ENCODE data around the gene NNMT.

Gene NNMT

DNA sequence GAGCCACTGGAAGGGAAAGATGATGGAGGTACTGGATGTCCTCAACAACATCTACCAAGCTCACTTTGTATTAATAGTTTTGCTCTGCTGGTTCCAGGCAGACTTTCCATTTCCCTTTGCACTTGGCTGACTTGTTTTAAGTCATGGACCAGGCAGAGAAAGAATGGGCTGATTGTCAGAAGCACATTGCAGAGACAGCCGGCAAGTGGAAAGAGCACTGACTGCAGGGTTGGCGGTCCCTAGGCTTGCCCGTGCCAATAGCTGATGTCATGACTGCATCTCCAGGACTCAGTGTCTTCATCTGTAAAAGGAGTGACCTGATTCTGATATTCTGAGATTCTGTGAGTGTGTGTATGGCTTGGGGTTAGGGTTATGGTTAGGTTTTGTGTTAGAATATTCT is 20.9 kb upstream of the NNMT start:
- peaks cover 16% of the 10 kb centered on the region for H3K27me3 ChIP-seq (ENCODE audit: control insufficient read depth, insufficient read depth, low read length)
- H3K4me3 ChIP-seq (ENCODE audit: low read depth, low read length) = no peak overlapping the region
- H3K27ac ChIP-seq (ENCODE audit: low read depth, low read length) = no peak overlapping the region
- H3K9me3 ChIP-seq (ENCODE audit: control insufficient read depth, insufficient read depth, low read depth, low read length) = no peaks in the 10 kb centered on the region; the same call in 1 of the 2 replicates
- H3K36me3 ChIP-seq (ENCODE audit: control insufficient read depth, insufficient read depth, low read length) = no peaks in the 10 kb centered on the region
- H3K9ac ChIP-seq (ENCODE audit: low read length) = no peak overlapping the region
- no peaks in the 10 kb centered on the region for H3K4me1 ChIP-seq (ENCODE audit: control insufficient read depth, insufficient read depth, low read length)

DNA sequence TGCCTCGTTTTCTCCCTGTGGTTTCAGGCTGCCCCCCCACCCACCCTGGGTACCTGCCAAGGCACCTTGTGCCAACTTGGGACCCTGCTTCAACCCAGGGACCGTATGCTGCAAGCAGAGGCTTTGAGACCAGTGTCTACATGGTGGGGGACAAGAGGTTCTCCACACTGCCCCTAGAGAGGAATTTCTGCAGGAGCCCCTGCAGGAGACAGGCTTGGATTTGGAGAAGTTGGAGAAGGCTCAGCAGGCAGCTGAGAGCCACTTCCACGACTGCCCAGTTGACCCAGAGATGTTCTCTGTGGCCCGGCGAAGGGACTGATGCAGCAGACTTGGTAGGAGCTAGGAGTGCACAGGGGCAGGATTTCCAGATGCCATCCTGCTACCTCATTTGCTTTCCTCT is 20.1 kb upstream of the NNMT start:
- Histone ChIP-seq H3K4me3 (ENCODE audit: low read depth, low read length) (no peak overlapping the region), H3K27ac (ENCODE audit: low read depth, low read length) (no peak overlapping the region), H3K9me3 (ENCODE audit: control insufficient read depth, insufficient read depth, low read depth, low read length) (no peaks in the 10 kb centered on the region), H3K36me3 (ENCODE audit: control insufficient read depth, insufficient read depth, low read length) (no peaks in the 10 kb centered on the region), H3K9ac (ENCODE audit: low read length) (no peak overlapping the region), H3K4me1 (ENCODE audit: control insufficient read depth, insufficient read depth, low read length) (peaks cover 4% of the 10 kb centered on the region), H3K27me3 (ENCODE audit: control insufficient read depth, insufficient read depth, low read length) (peaks cover 16% of the 10 kb centered on the region)

DNA sequence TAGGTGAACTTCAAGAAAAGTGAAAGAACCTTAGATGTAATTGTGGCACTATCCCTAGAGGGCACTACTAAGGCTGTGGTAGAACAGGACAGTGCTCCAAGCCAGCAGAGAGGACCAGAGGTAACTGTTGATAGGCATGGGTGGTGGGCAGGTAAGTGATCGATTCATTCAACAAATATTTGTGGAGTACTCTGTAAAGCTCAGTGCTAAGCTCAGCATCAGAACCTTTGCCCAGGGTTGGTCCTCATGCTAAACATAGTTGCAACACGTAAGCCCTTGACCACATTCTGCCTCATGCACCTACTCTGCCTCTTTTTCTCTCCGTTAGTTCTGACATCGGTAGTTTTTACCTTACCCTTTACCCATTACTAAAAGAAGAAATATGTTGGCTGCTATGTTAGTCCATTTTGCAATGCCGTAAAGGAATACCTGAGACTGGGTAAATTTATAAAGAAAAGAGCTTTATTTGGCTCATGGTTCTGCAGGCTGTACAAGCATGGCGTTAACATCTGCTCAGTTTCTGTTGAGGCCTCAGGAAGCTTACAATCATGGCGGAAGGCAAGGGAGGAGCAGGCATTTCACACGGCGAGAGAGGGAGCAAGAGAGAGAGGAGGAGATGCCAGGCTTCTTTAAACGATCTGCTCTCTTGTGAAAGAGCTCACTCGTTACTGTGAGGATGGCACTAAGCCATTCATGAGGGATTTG is 18.4 kb upstream of the NNMT start:
- Histone ChIP-seq H3K4me1 (ENCODE audit: control insufficient read depth, insufficient read depth, low read length) (peaks cover 6% of the 10 kb centered on the region), H3K9me3 (ENCODE audit: control insufficient read depth, insufficient read depth, low read depth, low read length) (no peaks in the 10 kb centered on the region), H3K9ac (ENCODE audit: low read length) (no peak overlapping the region), H3K27me3 (ENCODE audit: control insufficient read depth, insufficient read depth, low read length) (peaks cover 16% of the 10 kb centered on the region), H3K36me3 (ENCODE audit: control insufficient read depth, insufficient read depth, low read length) (no peaks in the 10 kb centered on the region), H3K27ac (ENCODE audit: low read depth, low read length) (no peak overlapping the region), H3K4me3 (ENCODE audit: low read depth, low read length) (no peak overlapping the region)

- peaks cover 6% of the 10 kb centered on the region for H3K4me1 ChIP-seq (ENCODE audit: control insufficient read depth, insufficient read depth, low read length)
- H3K4me3 ChIP-seq (ENCODE audit: low read depth, low read length) = no peak overlapping the region
- H3K27ac ChIP-seq (ENCODE audit: low read depth, low read length) = no peak overlapping the region
- H3K9me3 ChIP-seq (ENCODE audit: control insufficient read depth, insufficient read depth, low read depth, low read length) = no peaks in the 10 kb centered on the region
- H3K36me3 ChIP-seq (ENCODE audit: control insufficient read depth, insufficient read depth, low read length) = no peaks in the 10 kb centered on the region
- peaks cover 16% of the 10 kb centered on the region for H3K27me3 ChIP-seq (ENCODE audit: control insufficient read depth, insufficient read depth, low read length)
- no peak overlapping the region for H3K9ac ChIP-seq (ENCODE audit: low read length)
Observed at GRCh38 chr11:114278342-114279065, 17.7 kb upstream of the NNMT start.

GRCh38 chr11:114279792-114280546 is 16.2 kb upstream of the NNMT start:
- Histone ChIP-seq H3K4me1 (ENCODE audit: control insufficient read depth, insufficient read depth, low read length) (peaks cover 7% of the 10 kb centered on the region), H3K9ac (ENCODE audit: low read length) (no peak overlapping the region), H3K9me3 (ENCODE audit: control insufficient read depth, insufficient read depth, low read depth, low read length) (no peaks in the 10 kb centered on the region), H3K27me3 (ENCODE audit: control insufficient read depth, insufficient read depth, low read length) (peaks cover 8% of the 10 kb centered on the region; the same call in 1 of the 2 replicates), H3K4me3 (ENCODE audit: low read depth, low read length) (no peak overlapping the region), H3K27ac (ENCODE audit: low read depth, low read length) (no peak overlapping the region), H3K36me3 (ENCODE audit: control insufficient read depth, insufficient read depth, low read length) (no peaks in the 10 kb centered on the region)

DNA sequence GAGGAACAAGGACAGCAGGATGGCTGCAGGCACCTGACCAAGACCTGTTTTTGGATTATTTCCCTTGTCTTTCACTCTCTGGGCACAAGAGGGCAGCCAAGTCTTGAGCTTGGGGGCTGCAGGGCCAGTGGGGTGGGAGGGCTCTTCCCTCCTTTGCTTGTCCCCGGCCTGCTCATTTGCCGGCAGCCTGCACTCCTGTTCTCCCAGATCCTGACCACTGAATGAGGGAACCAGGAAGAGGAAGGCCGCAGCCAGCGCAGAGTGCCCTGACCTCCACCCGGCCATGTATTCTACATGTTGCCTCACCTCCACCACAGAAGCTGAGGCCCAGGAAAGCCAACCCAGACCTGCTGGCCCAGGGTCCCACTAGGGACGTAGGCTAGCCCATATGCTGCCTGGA is 15.5 kb upstream of the NNMT start:
- H3K9me3 ChIP-seq (ENCODE audit: control insufficient read depth, insufficient read depth, low read depth, low read length) = no peaks in the 10 kb centered on the region
- no peak overlapping the region for H3K4me3 ChIP-seq (ENCODE audit: low read depth, low read length)
- no peak overlapping the region for H3K9ac ChIP-seq (ENCODE audit: low read length)
- H3K27me3 ChIP-seq (ENCODE audit: control insufficient read depth, insufficient read depth, low read length) = peaks cover under 1% of the 10 kb centered on the region; the same call in 1 of the 2 replicates
- peaks cover 14% of the 10 kb centered on the region for H3K4me1 ChIP-seq (ENCODE audit: control insufficient read depth, insufficient read depth, low read length)
- no peaks in the 10 kb centered on the region for H3K36me3 ChIP-seq (ENCODE audit: control insufficient read depth, insufficient read depth, low read length)
- H3K27ac ChIP-seq (ENCODE audit: low read depth, low read length) = no peak overlapping the region

GRCh38 chr11:114281388-114281956 is 14.7 kb upstream of the NNMT start:
- no peaks in the 10 kb centered on the region for H3K27me3 ChIP-seq (ENCODE audit: control insufficient read depth, insufficient read depth, low read length)
- no peaks in the 10 kb centered on the region for H3K9me3 ChIP-seq (ENCODE audit: control insufficient read depth, insufficient read depth, low read depth, low read length)
- no peak overlapping the region for H3K27ac ChIP-seq (ENCODE audit: low read depth, low read length)
- no peak overlapping the region for H3K4me3 ChIP-seq (ENCODE audit: low read depth, low read length)
- H3K4me1 ChIP-seq (ENCODE audit: control insufficient read depth, insufficient read depth, low read length) = peaks cover 20% of the 10 kb centered on the region
- H3K36me3 ChIP-seq (ENCODE audit: control insufficient read depth, insufficient read depth, low read length) = no peaks in the 10 kb centered on the region
- H3K9ac ChIP-seq (ENCODE audit: low read length) = no peak overlapping the region

DNA sequence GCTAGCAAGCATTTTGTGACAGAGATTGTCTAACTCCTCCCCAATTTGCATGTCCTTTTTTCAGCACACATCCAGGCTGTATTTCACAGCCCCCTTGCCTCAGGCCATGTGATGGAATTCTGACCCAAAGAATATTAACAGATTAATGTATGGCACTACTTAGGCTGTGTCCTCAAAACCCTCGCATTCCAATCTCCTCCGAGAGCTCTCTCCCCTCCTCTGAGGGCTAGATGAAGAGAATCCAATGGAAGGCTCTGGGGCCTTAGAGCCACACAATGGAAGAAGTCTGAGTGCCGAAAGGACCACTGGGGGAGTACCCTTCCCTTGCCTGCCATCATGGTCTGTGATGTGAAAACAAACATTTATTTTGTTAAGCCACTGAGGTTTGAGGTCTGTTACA is 13.7 kb upstream of the NNMT start:
- Histone ChIP-seq H3K4me3 (ENCODE audit: low read depth, low read length) (no peak overlapping the region), H3K9ac (ENCODE audit: low read length) (no peak overlapping the region), H3K4me1 (ENCODE audit: control insufficient read depth, insufficient read depth, low read length) (peaks cover 20% of the 10 kb centered on the region), H3K27ac (ENCODE audit: low read depth, low read length) (no peak overlapping the region), H3K9me3 (ENCODE audit: control insufficient read depth, insufficient read depth, low read depth, low read length) (no peaks in the 10 kb centered on the region), H3K36me3 (ENCODE audit: control insufficient read depth, insufficient read depth, low read length) (no peaks in the 10 kb centered on the region), H3K27me3 (ENCODE audit: control insufficient read depth, insufficient read depth, low read length) (no peaks in the 10 kb centered on the region)

GRCh38 chr11:114283422-114283821 is 12.8 kb upstream of the NNMT start:
- Histone ChIP-seq H3K4me3 (ENCODE audit: low read depth, low read length) (no peak overlapping the region), H3K9ac (ENCODE audit: low read length) (no peak overlapping the region), H3K27me3 (ENCODE audit: control insufficient read depth, insufficient read depth, low read length) (no peaks in the 10 kb centered on the region), H3K4me1 (ENCODE audit: control insufficient read depth, insufficient read depth, low read length) (peaks cover 20% of the 10 kb centered on the region), H3K36me3 (ENCODE audit: control insufficient read depth, insufficient read depth, low read length) (no peaks in the 10 kb centered on the region), H3K9me3 (ENCODE audit: control insufficient read depth, insufficient read depth, low read depth, low read length) (no peaks in the 10 kb centered on the region), H3K27ac (ENCODE audit: low read depth, low read length) (no peak overlapping the region)

DNA sequence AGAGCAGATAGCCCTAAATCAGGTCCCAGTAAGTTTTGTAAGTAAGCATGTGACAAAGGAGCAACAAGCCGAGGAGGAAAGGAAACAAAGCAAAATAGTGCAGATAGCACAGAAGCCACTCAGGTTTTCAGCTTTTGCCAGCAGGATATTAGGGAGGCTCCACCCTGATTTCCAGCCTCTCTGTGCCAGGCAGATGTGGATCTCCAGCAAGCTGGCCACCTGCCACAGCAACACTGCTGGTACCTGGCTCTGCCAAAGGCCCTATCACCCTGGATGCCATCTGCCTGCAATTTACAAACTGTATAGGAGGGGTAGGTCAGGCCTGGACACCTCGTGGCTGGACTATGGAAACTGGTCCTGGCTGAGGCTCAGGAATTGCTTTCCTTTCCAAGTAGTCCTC is 12.2 kb upstream of the NNMT start:
- no peak overlapping the region for H3K27ac ChIP-seq (ENCODE audit: low read depth, low read length)
- H3K27me3 ChIP-seq (ENCODE audit: control insufficient read depth, insufficient read depth, low read length) = no peaks in the 10 kb centered on the region
- H3K4me1 ChIP-seq (ENCODE audit: control insufficient read depth, insufficient read depth, low read length) = peaks cover 20% of the 10 kb centered on the region

DNA sequence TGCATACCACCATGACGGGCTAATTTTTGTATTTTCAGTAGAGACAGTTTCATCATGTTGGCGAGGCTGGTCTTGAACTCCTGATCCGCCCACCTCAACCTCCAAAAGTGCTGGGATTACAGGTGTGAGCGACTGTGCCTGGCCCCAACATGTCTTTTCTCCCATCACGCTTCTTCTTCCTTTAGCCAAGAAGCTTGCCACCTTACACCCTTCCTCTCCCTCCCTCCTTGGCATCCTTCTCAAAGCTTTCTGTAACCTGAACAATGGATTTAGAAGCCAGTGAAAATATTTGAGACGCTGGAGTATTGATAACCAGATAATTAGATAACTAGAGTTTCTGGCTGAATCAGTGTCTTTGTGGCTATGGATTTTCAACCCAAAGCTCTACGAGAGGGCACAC is 11.3 kb upstream of the NNMT start:
- no peak overlapping the region for H3K27ac ChIP-seq (ENCODE audit: low read depth, low read length)
- no peaks in the 10 kb centered on the region for H3K9me3 ChIP-seq (ENCODE audit: control insufficient read depth, insufficient read depth, low read depth, low read length)
- no peaks in the 10 kb centered on the region for H3K36me3 ChIP-seq (ENCODE audit: control insufficient read depth, insufficient read depth, low read length)
- no peak overlapping the region for H3K9ac ChIP-seq (ENCODE audit: low read length)
- H3K4me1 ChIP-seq (ENCODE audit: control insufficient read depth, insufficient read depth, low read length) = peaks cover 23% of the 10 kb centered on the region
- no peak overlapping the region for H3K4me3 ChIP-seq (ENCODE audit: low read depth, low read length)
- H3K27me3 ChIP-seq (ENCODE audit: control insufficient read depth, insufficient read depth, low read length) = no peaks in the 10 kb centered on the region

More for the DNA sequence above, 12.2 kb upstream of the NNMT start:
- H3K4me3 ChIP-seq (ENCODE audit: low read depth, low read length) = no peak overlapping the region
- H3K36me3 ChIP-seq (ENCODE audit: control insufficient read depth, insufficient read depth, low read length) = no peaks in the 10 kb centered on the region
- no peak overlapping the region for H3K9ac ChIP-seq (ENCODE audit: low read length)
- H3K9me3 ChIP-seq (ENCODE audit: control insufficient read depth, insufficient read depth, low read depth, low read length) = no peaks in the 10 kb centered on the region
